ENCODE measurements around the gene GABPA.
"Not testable (repeated sequence)": the region's sequence is repeated elsewhere in the genome, so short reads cannot be mapped to it uniquely, and the experiment has no call there.

Gene GABPA

GRCh38 chr21:25737421-25737820 is 2.6 kb downstream of the GABPA start:
- no peak for DNase-seq (ENCODE audit: low read depth in 2 of 2)

- DNase-seq (ENCODE audit: low read depth in 2 of 2): no peak
These were observed 8.1 kb downstream of the GABPA start for GRCh38 chr21:25742900-25743299.

DNA sequence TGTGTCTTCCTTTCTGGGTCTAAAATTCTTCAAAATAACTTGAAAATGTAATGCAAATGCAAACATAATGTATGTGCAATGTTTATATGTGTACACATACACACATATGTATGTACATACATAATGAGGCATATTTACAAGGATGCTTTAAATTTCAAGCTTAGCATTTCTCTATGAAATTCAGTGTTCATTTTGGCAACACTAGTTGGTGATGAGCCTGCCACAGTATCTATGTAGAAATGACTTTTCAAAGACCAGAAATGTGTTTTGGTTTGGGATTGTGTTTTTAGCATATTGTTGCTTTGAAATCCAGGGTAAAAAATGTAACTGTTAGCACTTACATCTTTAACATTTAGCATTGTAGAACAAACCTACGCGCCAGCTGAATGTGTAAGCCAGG is 10.1 kb downstream of the GABPA start:
- no peak for DNase-seq (ENCODE audit: low read depth in 2 of 2)

DNA sequence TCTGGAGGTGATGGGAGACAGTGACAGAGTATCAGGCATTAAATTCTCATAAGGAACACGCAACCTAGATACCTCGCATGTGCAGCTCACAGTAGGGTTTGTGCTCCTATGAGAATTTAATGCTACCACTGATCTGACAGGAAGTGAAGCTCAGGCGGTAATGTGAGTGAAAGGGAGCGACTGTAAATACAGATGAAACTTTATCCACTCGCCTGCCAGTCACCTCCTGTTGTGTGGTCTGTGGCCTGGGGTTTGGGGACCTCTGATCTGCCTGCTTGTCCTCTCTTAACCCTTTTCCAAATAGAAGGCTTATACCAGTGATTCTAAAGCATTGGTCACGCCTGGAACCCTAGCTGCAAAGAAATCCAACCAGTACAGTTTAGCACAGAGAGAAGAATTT is 15.3 kb downstream of the GABPA start:
- DNase-seq (ENCODE audit: low read depth in 2 of 2): no peak

GRCh38 chr21:25752416-25752815 is 17.6 kb downstream of the GABPA start:
- no peak for DNase-seq (ENCODE audit: low read depth in 2 of 2)

DNA sequence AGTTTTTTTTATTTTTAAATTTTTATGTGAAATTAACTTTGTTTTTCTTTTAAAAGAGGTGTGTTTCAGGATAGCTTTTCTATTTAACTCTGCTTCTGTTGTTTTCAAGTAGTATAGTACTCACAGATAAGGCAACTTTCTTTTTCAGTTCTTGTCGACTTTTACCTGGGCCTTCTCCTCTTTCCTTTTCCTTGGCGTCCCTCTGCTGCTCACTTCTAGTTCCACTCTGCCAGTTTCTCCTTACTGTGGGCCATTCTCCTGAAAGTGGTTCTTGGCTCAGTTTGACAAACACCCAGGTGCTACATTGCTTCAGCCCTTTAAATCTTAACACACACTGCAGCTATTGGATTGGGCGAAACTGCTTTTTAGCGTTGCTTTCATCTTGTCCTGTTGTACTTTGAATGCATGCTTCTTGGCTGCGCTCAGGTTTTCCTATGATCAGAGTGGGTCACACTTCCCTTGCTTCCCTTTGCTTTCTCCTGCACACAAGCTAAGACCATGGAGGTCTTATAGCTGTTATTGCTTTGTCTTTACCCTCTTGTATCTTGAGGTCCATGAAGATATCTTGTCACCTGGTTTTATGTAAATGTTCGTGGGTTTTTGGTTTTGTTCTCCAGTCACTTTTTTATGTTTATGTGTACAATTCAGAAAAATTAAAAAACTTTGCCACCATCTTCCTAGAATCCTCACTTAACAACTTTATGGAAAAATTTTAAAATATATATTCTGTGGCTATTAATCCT is 21.6 kb downstream of the GABPA start:
- DNase-seq (ENCODE audit: low read depth in 2 of 2): no peak

DNA sequence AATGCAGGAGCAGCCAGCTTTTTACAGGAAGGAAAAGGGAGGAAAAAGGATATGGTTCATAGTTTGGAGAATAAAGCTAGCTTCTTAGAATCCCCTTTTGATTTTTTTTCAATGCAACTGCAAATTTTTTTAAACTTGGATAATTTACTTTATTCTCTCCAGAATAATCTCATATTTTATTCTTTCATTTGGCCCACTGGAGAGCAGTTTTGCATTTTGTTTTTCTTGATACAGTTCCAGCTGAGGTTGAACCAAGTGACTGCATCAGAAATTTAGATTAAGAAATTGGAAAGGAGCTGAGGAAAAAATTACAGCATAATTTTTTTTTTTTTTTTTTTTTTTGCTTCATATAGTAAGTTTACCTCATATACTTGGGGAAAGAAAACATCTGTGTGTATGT is 22.8 kb downstream of the GABPA start:
- no peak for DNase-seq (ENCODE audit: low read depth in 2 of 2)

DNA sequence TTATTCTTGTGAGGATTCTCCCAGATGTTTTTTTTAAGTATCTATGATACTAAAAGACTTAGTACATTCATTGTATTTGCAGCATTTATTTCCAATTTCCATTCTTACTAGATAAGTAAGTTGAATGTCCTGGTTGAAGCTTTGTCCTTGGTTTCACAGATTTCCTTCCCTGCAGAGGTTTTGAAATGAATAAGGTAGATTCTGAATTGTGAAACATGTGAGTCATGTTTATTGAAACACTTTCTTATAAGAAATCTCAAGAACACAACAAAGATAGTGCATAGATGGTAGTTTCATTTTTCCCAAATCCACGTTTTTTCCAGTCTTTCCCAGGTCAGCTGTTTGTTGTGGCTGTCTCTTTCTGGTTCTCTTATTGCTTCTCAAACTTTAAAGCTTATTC is 24.8 kb downstream of the GABPA start:
- DNase-seq (ENCODE audit: low read depth in 2 of 2): no peak

DNA sequence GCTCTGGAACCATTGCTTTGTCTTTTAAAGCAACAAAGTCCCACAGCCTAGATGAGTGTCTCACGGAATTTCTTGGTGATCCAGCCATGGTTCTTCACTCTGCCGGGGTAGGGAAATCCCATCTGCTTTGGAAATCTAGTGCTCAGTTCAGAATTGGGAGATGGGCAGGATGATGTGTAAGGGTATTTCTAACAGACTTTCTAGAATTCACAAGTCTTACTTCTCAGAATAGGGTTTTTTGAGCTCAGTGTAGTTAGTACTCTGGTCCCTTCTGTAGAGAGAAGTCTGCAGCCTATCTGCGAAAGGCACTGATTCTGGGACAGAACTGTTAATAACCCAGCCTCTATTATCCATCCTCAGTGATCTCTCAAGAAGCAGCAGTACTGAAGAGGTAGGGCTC is 25.3 kb downstream of the GABPA start:
- no peak for DNase-seq (ENCODE audit: low read depth in 2 of 2)

DNA sequence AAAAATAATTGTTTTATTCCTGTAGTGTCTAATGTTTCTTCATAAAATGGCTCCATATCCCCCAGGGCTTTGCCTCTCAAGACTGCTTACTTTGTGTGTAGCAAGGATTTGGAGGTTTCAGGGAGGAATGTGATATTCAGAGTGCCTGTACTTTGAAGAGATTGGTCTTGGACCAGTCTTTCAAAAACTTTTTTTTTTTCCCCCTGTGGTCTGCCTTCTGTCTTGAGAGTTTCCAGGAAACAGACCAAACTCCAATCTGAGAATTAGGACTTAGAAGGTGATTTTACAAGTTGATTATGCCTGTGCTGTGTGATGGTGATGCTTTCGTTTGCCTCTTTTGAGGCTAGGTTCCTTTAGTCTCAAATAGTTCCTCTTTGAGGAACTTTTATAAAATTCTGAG is 25.9 kb downstream of the GABPA start:
- no peak for DNase-seq (ENCODE audit: low read depth in 2 of 2)

GRCh38 chr21:25764065-25764464 is 29.3 kb downstream of the GABPA start:
- DNase-seq (ENCODE audit: low read depth in 2 of 2): no peak

DNA sequence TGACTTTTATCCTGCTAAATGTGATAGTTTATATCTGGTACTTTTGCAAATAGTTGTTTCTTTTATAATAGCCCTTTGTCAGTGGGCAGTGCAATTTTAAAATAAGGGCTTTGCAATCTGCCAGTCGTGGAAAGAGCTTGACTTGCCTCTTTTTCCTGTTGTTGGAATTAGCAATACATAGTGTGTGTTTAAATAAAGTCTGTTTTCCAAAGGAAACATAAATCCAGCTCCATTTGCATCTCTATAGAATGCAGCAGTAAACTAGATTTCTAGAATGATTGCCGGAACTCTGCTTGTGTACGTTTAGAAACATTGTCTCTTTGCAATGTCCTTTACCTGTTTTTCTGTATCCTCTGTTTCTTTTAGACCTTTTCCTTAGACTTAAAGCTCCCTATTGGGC is 33.1 kb downstream of the GABPA start:
- DNase-seq (ENCODE audit: low read depth in 2 of 2): no peak

DNA sequence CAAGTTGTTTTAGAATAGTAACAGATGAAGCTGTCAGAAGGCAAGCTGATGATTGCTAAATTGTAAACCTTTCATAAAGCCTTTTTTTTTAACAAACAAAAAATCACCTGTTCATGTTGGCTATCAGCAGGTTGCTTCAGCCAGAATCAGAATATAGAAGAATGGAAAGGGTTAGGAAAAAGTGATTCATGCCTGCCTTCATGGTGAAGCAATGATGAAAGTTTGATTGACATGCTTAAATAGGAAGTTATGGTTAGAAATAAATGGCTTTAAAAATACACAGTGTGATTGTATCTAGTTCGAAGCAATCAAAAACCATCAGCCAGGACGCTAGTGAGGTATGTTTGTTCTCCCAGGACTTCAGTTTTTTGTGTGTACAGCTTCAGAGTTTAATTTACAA is 37.9 kb downstream of the GABPA start:
- DNase-seq (ENCODE audit: low read depth in 2 of 2): no peak

DNA sequence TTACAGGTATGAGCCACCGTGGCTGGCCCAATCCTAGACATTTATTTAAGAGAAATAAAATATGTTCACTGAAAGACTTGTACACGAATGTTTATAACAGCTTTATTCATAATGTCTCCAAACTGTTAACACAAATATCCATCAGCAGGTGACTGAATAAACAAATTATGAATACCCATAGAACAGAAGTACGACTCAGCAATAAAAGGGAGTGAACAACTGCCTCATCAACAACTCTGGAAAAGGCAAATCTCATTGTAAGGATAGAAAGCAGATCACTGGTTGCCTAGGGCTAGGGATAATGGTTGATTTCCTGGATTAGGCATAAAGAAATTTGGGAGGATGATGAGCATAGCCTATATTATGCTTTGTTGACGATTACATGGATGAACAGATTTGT is 41.7 kb downstream of the GABPA start:
- no peak for DNase-seq (ENCODE audit: low read depth in 2 of 2)

DNA sequence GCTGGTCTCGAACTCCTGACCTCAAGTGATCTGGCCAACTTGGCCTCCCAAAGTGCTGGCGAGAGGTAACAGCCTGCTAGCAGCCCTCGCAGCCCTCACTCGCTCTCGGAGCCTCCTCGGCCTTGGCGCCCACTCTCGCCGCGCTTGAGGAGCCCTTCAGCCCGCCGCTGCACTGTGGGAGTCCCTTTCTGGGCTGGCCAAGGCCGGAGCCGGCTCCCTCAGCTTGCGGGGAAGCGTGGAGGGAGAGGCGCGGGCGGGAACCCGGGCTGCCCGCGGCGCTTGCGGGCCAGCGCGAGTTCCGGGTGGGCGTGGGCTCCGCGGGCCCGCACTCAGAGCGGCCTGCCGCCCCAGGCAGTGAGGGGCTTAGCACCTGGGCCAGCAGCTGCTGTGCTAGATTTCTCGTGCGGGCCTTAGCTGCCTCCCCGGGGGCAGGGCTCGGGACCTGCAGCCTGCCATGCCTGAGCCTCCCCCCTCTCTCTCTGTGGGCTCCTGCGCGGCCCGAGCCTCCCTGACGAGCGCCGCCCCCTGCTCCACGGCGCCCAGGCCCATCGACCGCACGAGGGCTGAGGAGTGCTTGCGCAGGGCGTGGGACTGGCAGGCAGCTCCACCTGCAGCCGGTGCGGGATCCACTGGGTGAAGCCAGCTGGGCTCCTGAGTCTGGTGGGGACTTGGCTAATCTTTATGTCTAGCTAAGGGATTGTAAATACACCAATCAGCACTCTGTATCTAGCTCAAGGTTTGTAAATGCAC is 43.5 kb downstream of the GABPA start:
- not testable (repeated sequence) for DNase-seq (ENCODE audit: low read depth in 2 of 2)

DNA sequence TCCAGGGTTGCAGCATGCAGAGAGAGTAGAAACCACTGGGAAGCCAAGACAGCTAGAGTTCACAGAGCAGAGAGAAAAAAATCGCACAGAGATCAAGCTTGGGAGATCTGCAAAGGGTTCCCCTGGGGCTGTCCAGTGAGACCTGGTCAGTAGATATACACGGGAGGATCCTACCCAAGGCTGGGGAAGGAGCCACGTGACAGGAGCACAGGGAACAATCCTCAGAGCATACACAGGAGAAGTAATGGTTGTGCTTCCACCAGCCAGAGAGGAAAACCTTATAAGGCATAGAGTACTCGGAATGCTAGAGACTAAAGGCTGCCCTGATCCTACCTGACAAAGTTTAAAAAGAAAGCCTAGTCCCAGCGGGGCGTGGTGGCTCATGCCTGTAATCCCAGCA is 53.9 kb downstream of the GABPA start:
- no peak for DNase-seq (ENCODE audit: low read depth in 2 of 2)

- no peak for DNase-seq (ENCODE audit: low read depth in 2 of 2)
These were observed 55.5 kb downstream of the GABPA start for GRCh38 chr21:25790122-25790877.

DNA sequence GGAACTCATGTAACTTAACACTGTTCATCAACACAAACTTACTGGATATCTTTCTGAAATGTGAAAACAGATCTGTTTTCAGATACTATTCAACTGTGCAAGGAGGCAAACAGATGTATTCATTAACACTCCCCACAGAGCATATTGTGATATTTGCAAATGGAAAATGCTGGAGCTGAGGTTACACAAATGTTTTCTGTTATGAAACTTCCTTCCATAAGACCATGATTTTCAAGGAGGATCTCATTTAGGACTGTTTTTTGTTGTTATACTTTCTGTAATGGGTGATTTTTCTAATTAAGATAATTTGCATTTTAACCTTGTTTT is 56.1 kb downstream of the GABPA start:
- no peak for DNase-seq (ENCODE audit: low read depth in 2 of 2)

GRCh38 chr21:25791319-25791718 is 56.5 kb downstream of the GABPA start:
- DNase-seq (ENCODE audit: low read depth in 2 of 2): no peak

- DNase-seq (ENCODE audit: low read depth in 2 of 2): peak; percentile 58 to 72
These were observed 66.6 kb downstream of the GABPA start for GRCh38 chr21:25801217-25802014.

DNA sequence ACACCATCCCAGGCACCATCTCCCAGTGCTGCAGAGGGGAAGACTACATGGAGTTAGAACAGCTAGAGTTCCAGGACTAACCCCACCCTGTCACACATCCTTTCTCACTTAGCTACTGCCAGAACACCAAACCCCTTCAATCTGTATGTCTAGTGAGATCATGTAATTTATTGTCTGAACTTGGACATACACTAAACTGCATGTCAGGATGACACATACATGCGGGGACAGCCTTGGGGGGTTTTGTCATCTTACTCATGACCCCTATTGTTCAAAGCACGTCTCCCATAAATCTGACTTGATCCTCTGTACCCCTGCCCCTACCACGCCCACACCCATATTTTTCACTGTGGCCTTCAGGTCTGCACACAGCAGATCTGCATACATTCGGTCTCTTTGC is 71.3 kb downstream of the GABPA start:
- no peak for DNase-seq (ENCODE audit: low read depth in 2 of 2)

GRCh38 chr21:25807191-25807590 is 72.4 kb downstream of the GABPA start:
- no peak for DNase-seq (ENCODE audit: low read depth in 2 of 2)
